ENCODE measurements around the gene CLSTN1. TPM values are rescaled to one million over a fixed set of nuclear protein-coding genes. Genes with fewer than 3 reads are reported as not detected.
A peak's percentile ranks its signal among the peaks of the same experiment; 100 is the strongest.

Gene CLSTN1
- total and polyA plus RNA-seq, 2 donors: 59.6 to 90.6 TPM

GRCh38 chr1:9827558-9828185, 3.9 kb upstream of the CLSTN1 start:
- no peaks in the 10 kb centered on the region for H3K36me3 ChIP-seq (ENCODE audit: insufficient read depth)
- H3K4me1 ChIP-seq (ENCODE audit: insufficient read depth): no peaks in the 10 kb centered on the region
- no peak for DNase-seq (ENCODE audit: extremely low spot score)
- H3K4me3 ChIP-seq (ENCODE audit: low read depth, low read length): no peak overlapping the region
- 68% methylated on average over 24 of the region's 24 CpGs for WGBS
- H3K27ac ChIP-seq (ENCODE audit: low read depth): no peak overlapping the region

GRCh38 chr1:9826616-9827015, 2.9 kb upstream of the CLSTN1 start:
- Histone ChIP-seq H3K4me1 (ENCODE audit: insufficient read depth) (no peaks in the 10 kb centered on the region), H3K27ac (ENCODE audit: low read depth) (no peak overlapping the region), H3K36me3 (ENCODE audit: insufficient read depth) (no peaks in the 10 kb centered on the region), H3K4me3 (ENCODE audit: low read depth, low read length) (no peak overlapping the region)
- DNase-seq (ENCODE audit: extremely low spot score): no peak
- WGBS: 89% methylated on average over 3 of the region's 3 CpGs

DNA sequence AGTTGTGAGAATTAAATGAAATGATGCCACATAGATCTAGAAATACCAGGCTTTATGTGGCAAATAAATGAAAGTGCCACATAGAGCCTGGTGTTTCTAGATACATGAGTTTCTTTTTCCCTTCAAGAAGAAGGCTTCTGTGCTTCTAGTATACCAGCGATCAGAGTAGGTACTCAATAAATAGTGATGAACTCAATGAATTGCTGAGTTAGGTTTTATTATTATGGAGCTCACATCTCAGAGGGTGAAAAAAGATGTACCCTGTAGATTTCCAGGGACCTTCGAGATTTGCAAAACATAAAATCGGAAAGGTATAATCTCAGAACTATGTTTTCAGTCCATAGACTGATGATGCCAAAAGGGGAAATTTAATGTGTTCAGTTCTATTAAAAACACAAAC, 2.3 kb upstream of the CLSTN1 start:
- Histone ChIP-seq H3K36me3 (ENCODE audit: insufficient read depth) (no peaks in the 10 kb centered on the region), H3K4me3 (ENCODE audit: low read depth, low read length) (no peak overlapping the region), H3K27ac (ENCODE audit: low read depth) (no peak overlapping the region), H3K4me1 (ENCODE audit: insufficient read depth) (no peaks in the 10 kb centered on the region)
- WGBS: 84% methylated on average over 3 of the region's 3 CpGs
- no peak for DNase-seq (ENCODE audit: extremely low spot score)

GRCh38 chr1:9825093-9826074, 1.6 kb upstream of the CLSTN1 start:
- Histone ChIP-seq H3K36me3 (ENCODE audit: insufficient read depth) (no peaks in the 10 kb centered on the region), H3K4me3 (ENCODE audit: low read depth, low read length) (no peak overlapping the region), H3K27ac (ENCODE audit: low read depth) (peak overlapping the region; percentile 59), H3K4me1 (ENCODE audit: insufficient read depth) (no peaks in the 10 kb centered on the region)
- 14% methylated on average over 17 of the region's 17 CpGs for WGBS
- DNase-seq (ENCODE audit: extremely low spot score): no peak

GRCh38 chr1:9824702-9825089, 931 bp upstream of the CLSTN1 start:
- no peaks in the 10 kb centered on the region for H3K4me1 ChIP-seq (ENCODE audit: insufficient read depth)
- peak overlapping the region; percentile 59 for H3K27ac ChIP-seq (ENCODE audit: low read depth)
- DNase-seq (ENCODE audit: extremely low spot score): no peak
- H3K4me3 ChIP-seq (ENCODE audit: low read depth, low read length): peak overlapping the region; percentile 95
- 26% methylated on average over 12 of the region's 12 CpGs for WGBS
- no peaks in the 10 kb centered on the region for H3K36me3 ChIP-seq (ENCODE audit: insufficient read depth)

DNA sequence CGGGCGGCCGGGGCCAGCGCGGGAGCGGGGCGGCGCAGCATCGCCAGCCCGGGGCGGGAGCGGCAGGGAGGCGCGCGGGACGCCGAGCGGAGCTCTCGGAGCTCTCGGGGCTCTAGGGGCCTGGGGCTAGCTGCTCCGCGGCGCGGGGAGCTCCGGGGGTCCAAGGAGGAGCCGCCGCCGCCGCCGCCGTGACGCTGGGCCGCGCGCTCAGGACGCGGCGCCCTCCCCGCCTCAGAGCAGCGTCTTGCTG, 147 bp downstream of the CLSTN1 start:
- under 1% methylated on average over 40 of the region's 40 CpGs for WGBS
- Histone ChIP-seq H3K27ac (ENCODE audit: low read depth) (peak overlapping the region; percentile 99), H3K4me1 (ENCODE audit: insufficient read depth) (no peaks in the 10 kb centered on the region), H3K4me3 (ENCODE audit: low read depth, low read length) (peak overlapping the region; percentile 95), H3K36me3 (ENCODE audit: insufficient read depth) (no peaks in the 10 kb centered on the region)
- DNase-seq (ENCODE audit: extremely low spot score): no peak

DNA sequence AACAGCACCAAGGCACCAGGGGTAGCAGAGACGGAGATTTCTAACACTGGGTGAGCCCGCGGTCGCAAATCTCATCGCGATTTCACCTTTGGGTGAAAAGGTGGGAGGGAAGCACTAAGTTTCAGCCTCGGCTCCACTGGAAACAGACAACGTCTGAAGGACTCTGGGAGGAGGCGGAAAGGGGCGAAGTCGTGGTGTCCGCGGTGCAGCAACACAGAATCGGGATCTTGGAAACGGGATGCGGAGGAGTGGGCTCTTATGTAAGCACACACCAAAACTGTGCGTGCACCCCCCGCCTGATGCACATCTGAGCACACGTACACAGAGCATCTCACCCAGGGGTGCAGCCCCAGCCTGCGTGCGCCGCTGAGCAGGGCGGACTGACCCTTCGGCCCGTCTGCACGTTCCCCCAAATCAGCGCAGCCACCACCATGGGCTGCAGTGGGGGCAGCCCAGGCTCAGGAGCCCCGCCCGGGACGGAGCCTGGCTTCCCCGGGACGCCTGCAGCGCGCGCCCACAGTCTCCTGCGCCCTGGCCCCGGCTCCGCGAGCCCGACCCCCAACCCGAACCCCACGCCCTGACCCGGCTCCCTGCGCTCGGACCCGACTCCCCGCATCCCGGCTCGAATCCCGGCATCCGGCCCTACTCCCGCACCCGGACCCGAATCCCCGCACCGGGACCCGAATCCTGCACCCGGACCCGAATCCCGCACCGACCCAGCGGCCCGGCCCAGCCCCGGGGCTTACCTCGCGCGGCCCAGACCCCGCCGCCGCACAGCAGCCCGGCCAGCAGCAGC, 670 bp downstream of the CLSTN1 start:
- Histone ChIP-seq H3K4me3 (ENCODE audit: low read depth, low read length) (peak overlapping the region; percentile 95), H3K27ac (ENCODE audit: low read depth) (peak overlapping the region; percentile 99), H3K36me3 (ENCODE audit: insufficient read depth) (no peaks in the 10 kb centered on the region), H3K4me1 (ENCODE audit: insufficient read depth) (no peaks in the 10 kb centered on the region)
- WGBS: under 1% methylated on average over 71 of the region's 71 CpGs
- DNase-seq (ENCODE audit: extremely low spot score): no peak

GRCh38 chr1:9822490-9822889, 1.3 kb downstream of the CLSTN1 start:
- 6% methylated on average over 8 of the region's 8 CpGs for WGBS
- Histone ChIP-seq H3K36me3 (ENCODE audit: insufficient read depth) (no peaks in the 10 kb centered on the region), H3K4me1 (ENCODE audit: insufficient read depth) (no peaks in the 10 kb centered on the region), H3K27ac (ENCODE audit: low read depth) (no peak overlapping the region), H3K4me3 (ENCODE audit: low read depth, low read length) (peak overlapping the region; percentile 95)
- no peak for DNase-seq (ENCODE audit: extremely low spot score)

- H3K36me3 ChIP-seq (ENCODE audit: insufficient read depth): no peaks in the 10 kb centered on the region
- H3K27ac ChIP-seq (ENCODE audit: low read depth): no peak overlapping the region
- H3K4me1 ChIP-seq (ENCODE audit: insufficient read depth): no peaks in the 10 kb centered on the region
- WGBS: 94% methylated on average over 4 of the region's 4 CpGs
- no peak for DNase-seq (ENCODE audit: extremely low spot score)
- H3K4me3 ChIP-seq (ENCODE audit: low read depth, low read length): no peak overlapping the region
Observed at GRCh38 chr1:9821710-9822109, 2.1 kb downstream of the CLSTN1 start.

DNA sequence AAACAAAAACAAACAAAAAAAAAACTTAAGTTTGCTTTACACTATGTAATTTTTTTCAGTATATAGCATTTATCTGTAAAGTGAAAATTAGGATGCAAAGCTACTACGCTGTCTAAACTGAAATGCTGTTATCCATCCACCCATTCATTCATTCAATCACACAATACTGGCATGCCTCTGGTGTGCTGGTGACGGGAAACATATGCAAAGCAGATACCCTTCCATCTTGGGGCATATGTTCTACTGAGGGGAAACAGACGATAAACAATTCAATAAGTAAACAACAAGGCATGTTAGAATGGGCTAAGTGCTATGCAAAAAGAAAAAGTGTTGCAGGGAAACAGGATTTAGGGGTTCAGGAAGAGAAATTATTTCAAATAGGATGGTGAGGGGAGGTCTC, 3.2 kb downstream of the CLSTN1 start:
- no peak overlapping the region for H3K27ac ChIP-seq (ENCODE audit: low read depth)
- DNase-seq (ENCODE audit: extremely low spot score): no peak
- WGBS: 83% methylated on average over 3 of the region's 3 CpGs
- no peaks in the 10 kb centered on the region for H3K36me3 ChIP-seq (ENCODE audit: insufficient read depth)
- no peaks in the 10 kb centered on the region for H3K4me1 ChIP-seq (ENCODE audit: insufficient read depth)
- no peak overlapping the region for H3K4me3 ChIP-seq (ENCODE audit: low read depth, low read length)

- no peak for DNase-seq (ENCODE audit: extremely low spot score)
- 85% methylated on average over 4 of the region's 4 CpGs for WGBS
- no peak overlapping the region for H3K4me3 ChIP-seq (ENCODE audit: low read depth, low read length)
- H3K36me3 ChIP-seq (ENCODE audit: insufficient read depth): no peaks in the 10 kb centered on the region
- H3K4me1 ChIP-seq (ENCODE audit: insufficient read depth): no peaks in the 10 kb centered on the region
- H3K27ac ChIP-seq (ENCODE audit: low read depth): no peak overlapping the region
Observed at GRCh38 chr1:9817734-9818133, 6.0 kb downstream of the CLSTN1 start.

DNA sequence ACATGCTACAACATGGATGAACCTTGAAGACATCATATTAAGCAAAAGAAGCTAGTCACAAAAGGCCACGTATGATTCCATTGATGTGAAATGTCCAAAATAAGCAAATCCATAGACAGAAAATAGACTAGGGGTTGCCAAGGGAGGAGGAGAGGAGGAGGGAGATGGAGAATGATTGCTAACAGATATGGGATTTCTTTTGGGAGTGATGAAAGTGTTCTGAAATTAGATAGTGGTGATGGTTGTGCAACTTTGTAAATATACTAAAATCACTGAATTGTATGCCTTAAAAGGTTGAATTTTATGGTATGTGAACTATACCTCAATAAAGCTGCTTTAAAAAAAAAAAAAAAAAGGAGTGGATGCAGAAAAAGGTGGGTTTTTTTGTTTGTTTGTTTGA, 7.6 kb downstream of the CLSTN1 start:
- H3K27ac ChIP-seq (ENCODE audit: low read depth): no peak overlapping the region
- WGBS: 43% methylated on average over 1 of the region's 1 CpG
- no peak overlapping the region for H3K4me3 ChIP-seq (ENCODE audit: low read depth, low read length)
- no peak for DNase-seq (ENCODE audit: extremely low spot score)
- no peaks in the 10 kb centered on the region for H3K4me1 ChIP-seq (ENCODE audit: insufficient read depth)
- H3K36me3 ChIP-seq (ENCODE audit: insufficient read depth): no peaks in the 10 kb centered on the region

- WGBS: 83% methylated on average over 2 of the region's 2 CpGs
- H3K36me3 ChIP-seq (ENCODE audit: insufficient read depth): no peaks in the 10 kb centered on the region
- no peak overlapping the region for H3K27ac ChIP-seq (ENCODE audit: low read depth)
- H3K4me3 ChIP-seq (ENCODE audit: low read depth, low read length): no peak overlapping the region
- H3K4me1 ChIP-seq (ENCODE audit: insufficient read depth): no peaks in the 10 kb centered on the region
- no peak for DNase-seq (ENCODE audit: extremely low spot score)
Observed at GRCh38 chr1:9815150-9815549, 8.6 kb downstream of the CLSTN1 start.

DNA sequence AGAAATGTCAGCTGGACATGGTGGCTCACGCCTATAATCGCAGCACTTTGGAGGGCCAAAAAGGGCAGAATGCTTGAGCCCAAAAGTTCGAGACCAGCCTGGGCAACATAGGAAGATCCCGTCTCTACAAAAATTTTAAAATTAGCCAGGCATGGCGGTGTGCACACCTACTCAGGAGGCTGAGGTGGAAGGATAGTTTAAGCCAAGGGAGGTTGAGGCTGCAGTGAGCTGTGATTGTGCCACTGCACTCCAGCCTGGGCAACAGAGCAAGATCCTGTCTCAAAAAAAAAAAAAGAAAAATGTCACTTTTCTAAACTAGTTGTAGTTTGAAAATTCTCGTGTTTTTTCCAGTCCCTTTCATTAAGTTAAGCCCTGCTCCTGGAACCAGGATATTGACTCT, 9.1 kb downstream of the CLSTN1 start:
- WGBS: 89% methylated on average over 6 of the region's 6 CpGs
- DNase-seq (ENCODE audit: extremely low spot score): no peak
- H3K4me3 ChIP-seq (ENCODE audit: low read depth, low read length): no peak overlapping the region

More for the DNA sequence above, 9.1 kb downstream of the CLSTN1 start:
- H3K4me1 ChIP-seq (ENCODE audit: insufficient read depth): no peaks in the 10 kb centered on the region
- H3K27ac ChIP-seq (ENCODE audit: low read depth): no peak overlapping the region
- H3K36me3 ChIP-seq (ENCODE audit: insufficient read depth): no peaks in the 10 kb centered on the region

Data from urinary bladder (tissue), 4 donors.